Ovary (tissue), 9 donors: Measurements from ENCODE around the gene SPAG6. TPM values are rescaled to one million over a fixed set of nuclear protein-coding genes. Genes with fewer than 3 reads are reported as not detected.
"Not testable (repeated sequence)": the region's sequence is repeated elsewhere in the genome, so short reads cannot be mapped to it uniquely, and the experiment has no call there.

Experiments used
- DNase-seq, 5 donors: peaks; one replicate each; pipeline ENCODE4 v3.0.0-alpha.2; 2019 to 2020
- H3K27ac ChIP-seq, 2 donors: fragments of 200-600 bp; one replicate each; pipeline versions ENCODE4 v1.5.1 to v1.8.0; 2019 to 2022
- H3K27me3 ChIP-seq: fragments of 200-600 bp; one replicate; pipeline ENCODE4 v1.8.0; 2022
- H3K36me3 ChIP-seq: fragments of 200-600 bp; sonication (generic); one replicate; pipeline ENCODE4 v1.5.1; 2019
- H3K4me1 ChIP-seq: one replicate; pipeline ENCODE4 v1.8.1; 2013; ENCODE audit warnings: mild to moderate bottlenecking, moderate library complexity; ENCODE audit not compliant: insufficient read depth
- H3K4me3 ChIP-seq: fragments of 200-600 bp; sonication (generic); one replicate; pipeline ENCODE4 v1.5.1; 2017
- H3K9me3 ChIP-seq, 2 donors: fragments of 200-600 bp in 1 of 2; sonication (generic) in 1 of 2; one replicate each; pipeline versions ENCODE4 v1.5.1 to v1.8.1; 2013 to 2019; ENCODE audit warnings: mild to moderate bottlenecking in 1 of 2, moderate library complexity in 1 of 2
- CTCF ChIP-seq, 3 donors: fragments of 450-650 bp in 2 of 3; fragments of 200-600 bp in 1 of 3; IDR thresholded peaks; one replicate each; pipeline versions ENCODE4 v1.5.1 to v1.8.0; 2016 to 2022; ENCODE audit warnings: antibody characterized with exemption in 3 of 3, mild to moderate bottlenecking in 1 of 3
- EP300 ChIP-seq: sonication (generic); formaldehyde crosslinking; IDR thresholded peaks from one replicate; pipeline ENCODE4 v1.6.1; 2017; ENCODE audit warnings: antibody characterized with exemption
- POLR2A ChIP-seq: fragments of 450-650 bp; IDR thresholded peaks from one replicate; pipeline ENCODE4 v1.6.1; 2017; ENCODE audit warnings: antibody characterized with exemption, mild to moderate bottlenecking, moderate library complexity
- WGBS, 3 donors: extraction: QIAGEN DNeasy Blood & Tissue Kit in 1 of 3; methylation state at CpG; one replicate each; pipeline versions ENCODE4 v1.1.5 to v1.1.7; 2013 to 2017; 5-methylcytosine and 5-hydroxymethylcytosine counted together
- intact Hi-C, 4 donors: fragments of 100-400 bp; cut with DNase I; formaldehyde crosslinking; loops; one replicate each; pipeline versions ENCODE4 v1.11.0 to v1.15.1; 2022 to 2023
- polyA plus RNA-seq, 2 donors: library from polyadenylated mRNA; stranded (reverse); fragments of 200-250 nt in 1 of 2; fragments of 350-450 nt in 1 of 2; fragmentation: Illumina TruSeq in 1 of 2; extraction: RNeasy Lipid Tissue Mini Kit (QIAGEN cat#74804) in 1 of 2; gene quantifications; one replicate each; pipeline ENCODE4 v1.2.3, GENCODE V29; 2013 to 2014
- total RNA-seq, 7 donors: library from RNA; depleted of rRNA in 2 of 7; stranded (reverse); fragments of >200 nt in 2 of 7; fragmentation: NEBNext Ultra II Directional in 3 of 7; extraction: Animal tissue kit (Norgen Biotek cat#: 25700) in 3 of 7; gene quantifications; one replicate each; pipeline versions ENCODE4 v1.1.0 to v1.2.4, GENCODE V29; 2016 to 2023
- donor health status: DM: no; HTN: no; CAD: no; lungs with moderate emphysema.
- donor health status: DM: no; HTN: no; CAD: no.
- donor health status: Bipolar disorder and iron deficiency.
- donor health status: DM: yes; HTN: yes; CAD: no.
- donor health status: DM: no; HTN: no; CAD: no.
- donor health status: DM: yes; HTN: yes; CAD: no.

The SPAG6 gene
- total and polyA plus RNA-seq, 9 donors = 0.04 to 22.1 (median 0.67) TPM; not detected in 2

- WGBS, 3 donors = 85 to 93% (median 89%) methylated on average over 2 of the region's 2 CpGs
- Histone ChIP-seq H3K27ac (no peak overlapping the region), H3K4me3 (no peak overlapping the region), H3K9me3 (no peaks in the 10 kb centered on the region), H3K27me3 (peaks cover 2% of the 10 kb centered on the region), H3K4me1 (no peaks in the 10 kb centered on the region), H3K36me3 (no peaks in the 10 kb centered on the region)
- no peak for DNase-seq
- intact Hi-C loops = no loop called here
- TF ChIP-seq EP300 (no peak), CTCF (IDR thresholded peaks at IDR 0.05) (no peak), POLR2A (no peak)
Measured at GRCh38 chr10:22308390-22308789, 36.9 kb upstream of the SPAG6 start.

- no peaks in the 10 kb centered on the region for H3K9me3 ChIP-seq
- intact Hi-C loops = no loop called here
- 89 to 95% (median 92%) methylated on average over 4 of the region's 4 CpGs for WGBS, 3 donors
- no peaks in the 10 kb centered on the region for H3K36me3 ChIP-seq
- peaks cover 2% of the 10 kb centered on the region for H3K27me3 ChIP-seq
- H3K4me3 ChIP-seq = no peak overlapping the region
- no peaks in the 10 kb centered on the region for H3K4me1 ChIP-seq
- H3K27ac ChIP-seq = no peak overlapping the region
- DNase-seq = no peak
- TF ChIP-seq EP300 (no peak), POLR2A (no peak), CTCF (IDR thresholded peaks at IDR 0.05) (no peak)
Measured at GRCh38 chr10:22309180-22310000, 35.9 kb upstream of the SPAG6 start.

GRCh38 chr10:22310012-22310411 is 35.3 kb upstream of the SPAG6 start:
- WGBS, 3 donors = 96 to 97% (median 96%) methylated on average over 10 of the region's 10 CpGs
- not testable (repeated sequence) for H3K27me3 ChIP-seq, H3K9me3 ChIP-seq, H3K4me3 ChIP-seq, H3K36me3 ChIP-seq, DNase-seq, H3K4me1 ChIP-seq, H3K27ac ChIP-seq
- intact Hi-C loops = loop anchor here in 2 of 4 donors (10.0 kb wide), 1 partner anchor 55 kb away; no protein-coding TSS in a partner anchor

GRCh38 chr10:22310928-22311327 is 34.4 kb upstream of the SPAG6 start:
- no peak overlapping the region for H3K4me3 ChIP-seq
- intact Hi-C loops = loop anchor here in 2 of 4 donors (10.0 kb wide), 1 partner anchor 56 kb away; no protein-coding TSS in a partner anchor
- no peak overlapping the region for H3K27ac ChIP-seq
- DNase-seq = no peak
- H3K4me1 ChIP-seq = no peaks in the 10 kb centered on the region
- H3K27me3 ChIP-seq = peaks cover 2% of the 10 kb centered on the region
- no peaks in the 10 kb centered on the region for H3K9me3 ChIP-seq
- H3K36me3 ChIP-seq = no peaks in the 10 kb centered on the region
- no peak for TF ChIP-seq CTCF (IDR thresholded peaks at IDR 0.05)

GRCh38 chr10:22314852-22315251 is 30.4 kb upstream of the SPAG6 start:
- TF ChIP-seq EP300 = no peak
- no peak for TF ChIP-seq CTCF (IDR thresholded peaks at IDR 0.05)
- no peak for TF ChIP-seq POLR2A
- intact Hi-C loops = loop anchor here in 3 of 4 donors (5.0 to 10.0 kb wide), 2 partner anchors 60 to 88 kb away; no protein-coding TSS in a partner anchor
- Histone ChIP-seq H3K36me3 (no peaks in the 10 kb centered on the region), H3K9me3 (no peaks in the 10 kb centered on the region), H3K4me1 (no peaks in the 10 kb centered on the region), H3K4me3 (no peak overlapping the region), H3K27ac (no peak overlapping the region), H3K27me3 (no peaks in the 10 kb centered on the region)
- no peak for DNase-seq
- 64 to 79% (median 78%) methylated on average over 2 of the region's 2 CpGs for WGBS, 3 donors
